DMS53 (cell line): Measurements from ENCODE around the gene UBE4B.

ENCODE experiments used
- DNase-seq: peaks from one replicate; lab custom pipeline; 2025; lab: John Stamatoyannopoulos, UW

Gene UBE4B

GRCh38 chr1:10114746-10115145, 82.0 kb downstream of the UBE4B start:
- no peak for DNase-seq

GRCh38 chr1:10117132-10117531, 84.4 kb downstream of the UBE4B start:
- DNase-seq: no peak

- no peak for DNase-seq
These were observed 85.1 kb downstream of the UBE4B start for GRCh38 chr1:10117865-10118264.

GRCh38 chr1:10121688-10122087, 88.9 kb downstream of the UBE4B start:
- no peak for DNase-seq

- DNase-seq: no peak
These were observed 90.2 kb downstream of the UBE4B start for GRCh38 chr1:10122926-10123325.

GRCh38 chr1:10128101-10128765, 95.5 kb downstream of the UBE4B start:
- no peak for DNase-seq

- DNase-seq: no peak
These were observed 99.6 kb downstream of the UBE4B start for GRCh38 chr1:10132316-10132715.

GRCh38 chr1:10132852-10133251, 100.1 kb downstream of the UBE4B start:
- DNase-seq: no peak

GRCh38 chr1:10140981-10141380, 108.2 kb downstream of the UBE4B start:
- no peak for DNase-seq

GRCh38 chr1:10143961-10144485, 111.3 kb downstream of the UBE4B start:
- no peak for DNase-seq

- DNase-seq: no peak
These were observed 113.6 kb downstream of the UBE4B start for GRCh38 chr1:10146391-10146790.

- no peak for DNase-seq
These were observed 116.5 kb downstream of the UBE4B start for GRCh38 chr1:10149231-10149630.

- DNase-seq: peak; percentile 54
These were observed 120.0 kb downstream of the UBE4B start for GRCh38 chr1:10152709-10153284.

GRCh38 chr1:10155087-10155712, 122.4 kb downstream of the UBE4B start:
- peak; percentile 27 for DNase-seq

GRCh38 chr1:10160173-10160572, 127.4 kb downstream of the UBE4B start:
- DNase-seq: no peak

GRCh38 chr1:10160907-10161490, 128.2 kb downstream of the UBE4B start:
- no peak for DNase-seq

- no peak for DNase-seq
These were observed 129.0 kb downstream of the UBE4B start for GRCh38 chr1:10161541-10162290.

GRCh38 chr1:10168912-10169514, 136.3 kb downstream of the UBE4B start:
- no peak for DNase-seq

- no peak for DNase-seq
These were observed 137.4 kb downstream of the UBE4B start for GRCh38 chr1:10170239-10170574.

GRCh38 chr1:10171105-10171767, 138.5 kb downstream of the UBE4B start:
- no peak for DNase-seq

- DNase-seq: no peak
These were observed 139.4 kb downstream of the UBE4B start for GRCh38 chr1:10171995-10172669.
